GM23338 (cell line): ENCODE results near the gene FNDC10. TPM values are rescaled to one million over a fixed set of nuclear protein-coding genes. Genes with fewer than 3 reads are reported as not detected.

ENCODE experiments used
- ATAC-seq: fragments of 200-7000 bp; cut with Tn5 transposase; 3 replicates; pipeline ENCODE4 v1.9.1; 2020
- DNase-seq: peaks from one replicate; pipeline ENCODE4 v3.0.0-alpha.2; 2015; ENCODE audit warnings: low spot score
- H2AFZ ChIP-seq: fragments of 200-600 bp; sonication (generic); 2 replicates; pipeline ENCODE4 v1.8.0; 2016; ENCODE audit warnings: antibody characterized with exemption, mild to moderate bottlenecking, moderate library complexity
- H3F3A ChIP-seq: fragments of 200-600 bp; sonication (generic); replicated peaks from 2 replicates; pipeline ENCODE4 v1.8.0; 2017; ENCODE audit warnings: antibody characterized with exemption, mixed run types, low read depth
- H3K27ac ChIP-seq: fragments of 200-600 bp; sonication (generic); 2 replicates; pipeline ENCODE4 v1.6.1; 2016; ENCODE audit warnings: low read depth
- H3K27me3 ChIP-seq: fragments of 200-600 bp; sonication (generic); 2 replicates; pipeline ENCODE4 v1.8.0; 2016; ENCODE audit warnings: mild to moderate bottlenecking, mixed run types, moderate library complexity; ENCODE audit not compliant: insufficient read depth
- H3K36me3 ChIP-seq: fragments of 200-600 bp; sonication (generic); 2 replicates; pipeline ENCODE4 v1.8.0; 2016; ENCODE audit warnings: mild to moderate bottlenecking; ENCODE audit not compliant: insufficient read depth
- H3K4me1 ChIP-seq: fragments of 200-600 bp; sonication (generic); 2 replicates; pipeline ENCODE4 v1.8.0; 2016; ENCODE audit warnings: mild to moderate bottlenecking, moderate library complexity; ENCODE audit not compliant: insufficient read depth
- H3K4me2 ChIP-seq: fragments of 200-600 bp; sonication (generic); 2 replicates; pipeline ENCODE4 v1.7.1; 2017; ENCODE audit warnings: mixed run types
- H3K4me3 ChIP-seq: fragments of 200-600 bp; sonication (generic); 2 replicates; pipeline ENCODE4 v1.6.1; 2016; ENCODE audit warnings: mixed run types
- H3K79me2 ChIP-seq: fragments of 200-600 bp; sonication (generic); replicated peaks from 2 replicates; pipeline ENCODE4 v1.8.0; 2017; ENCODE audit warnings: mild to moderate bottlenecking; ENCODE audit not compliant: insufficient read depth
- H3K9me2 ChIP-seq: fragments of 200-600 bp; sonication (generic); 2 replicates; pipeline ENCODE4 v1.8.0; 2017; ENCODE audit not compliant: insufficient read depth
- H4K20me1 ChIP-seq: fragments of 200-600 bp; sonication (generic); replicated peaks from 2 replicates; pipeline ENCODE4 v1.8.0; 2017; ENCODE audit warnings: mild to moderate bottlenecking; ENCODE audit not compliant: insufficient read depth
- H3K27ac Mint-ChIP-seq: 2 replicates; pipeline ENCODE4 v1.8.0; 2020; ENCODE audit warnings: inconsistent platforms, mild to moderate bottlenecking, moderate library complexity, mixed read lengths
- H3K27me3 Mint-ChIP-seq: 3 replicates; pipeline ENCODE4 v1.8.0; 2022; ENCODE audit warnings: low read depth, mild to moderate bottlenecking, moderate library complexity, mixed read lengths, inconsistent platforms; ENCODE audit not compliant: insufficient read depth, poor library complexity
- H3K36me3 Mint-ChIP-seq: 3 replicates; pipeline ENCODE4 v1.8.0; 2021; ENCODE audit warnings: low read depth, mild to moderate bottlenecking, inconsistent platforms, moderate library complexity, mixed read lengths
- H3K4me1 Mint-ChIP-seq: 3 replicates; pipeline ENCODE4 v1.8.0; 2020; ENCODE audit warnings: mild to moderate bottlenecking, inconsistent platforms, mixed read lengths
- H3K4me3 Mint-ChIP-seq: 3 replicates; pipeline ENCODE4 v1.8.0; 2021; ENCODE audit warnings: moderate library complexity, mild to moderate bottlenecking, inconsistent platforms, mixed read lengths
- H3K9me3 Mint-ChIP-seq: 3 replicates; pipeline ENCODE4 v1.8.0; 2020; ENCODE audit warnings: moderate library complexity, mild to moderate bottlenecking, inconsistent platforms, mixed read lengths
- CREB1 ChIP-seq: fragments of 250-450 bp; sonication (Bioruptor Pico); IDR thresholded peaks from 2 replicates; pipeline ENCODE4 v1.5.0; 2020; ENCODE audit warnings: low read depth, mild to moderate bottlenecking, moderate library complexity
- CTCF ChIP-seq, 2 experiments: fragments of 200-600 bp in 1 of 2; sonication (generic) in 1 of 2; conservative IDR thresholded peaks; 2 replicates each; pipeline versions ENCODE4 v1.5.1 to v1.6.1; 2016 to 2017; ENCODE audit warnings: antibody characterized with exemption in 2 of 2, low read depth in 2 of 2, mild to moderate bottlenecking in 2 of 2, moderate library complexity in 1 of 2
- EZH2 ChIP-seq: fragments of 200-600 bp; sonication (generic); IDR thresholded peaks from one replicate; pipeline ENCODE4 v1.8.0; 2017; ENCODE audit warnings: antibody characterized with exemption, mild to moderate bottlenecking, low read depth; ENCODE audit not compliant: unreplicated experiment
- EZH2phosphoT487 ChIP-seq: fragments of 200-600 bp; sonication (generic); IDR thresholded peaks from one replicate; pipeline ENCODE4 v1.8.1; 2018; ENCODE audit warnings: antibody characterized with exemption; ENCODE audit not compliant: unreplicated experiment
- JUNB ChIP-seq: IDR thresholded peaks from one replicate; pipeline ENCODE4 v1.6.1; 2016; ENCODE audit warnings: antibody characterized with exemption; ENCODE audit not compliant: unreplicated experiment
- NANOG ChIP-seq: IDR thresholded peaks from 2 replicates; pipeline ENCODE4 v1.6.1; 2016; ENCODE audit warnings: antibody characterized with exemption, borderline replicate concordance
- POLR2AphosphoS5 ChIP-seq: IDR thresholded peaks from 2 replicates; pipeline ENCODE4 v1.6.1; 2016; ENCODE audit warnings: antibody characterized with exemption, low read depth
- REST ChIP-seq: IDR thresholded peaks from one replicate; pipeline ENCODE4 v1.6.1; 2018; ENCODE audit warnings: antibody characterized with exemption; ENCODE audit not compliant: unreplicated experiment
- STAT1 ChIP-seq: IDR thresholded peaks from one replicate; pipeline ENCODE4 v1.6.1; 2016; ENCODE audit warnings: antibody characterized with exemption; ENCODE audit not compliant: unreplicated experiment
- ZNF462 ChIP-seq: fragments of 250-450 bp; sonication (Bioruptor Pico); IDR thresholded peaks from 2 replicates; pipeline ENCODE4 v1.5.0; 2020; ENCODE audit warnings: mild to moderate bottlenecking, moderate library complexity
- polyA plus RNA-seq: library from polyadenylated mRNA; unstranded; fragments of >200 nt; fragmentation: Nextera tagmentation; extraction: Ambion mirVana; gene quantifications from 2 replicates; pipeline ENCODE4 v1.2.1, GENCODE V29; 2016
- total RNA-seq: library from RNA; depleted of rRNA; stranded (reverse); fragments of >200 nt; shearing (Covaris generic); gene quantifications from 2 replicates; pipeline ENCODE4 v1.2.3, GENCODE V29; 2014

Gene FNDC10
- total and polyA plus RNA-seq, 2 experiments from 2014 or later = 7.7 to 15.1 TPM

GRCh38 chr1:1606232-1606631 lies 6.3 kb upstream of the FNDC10 start (continued):
- TF ChIP-seq ZNF462 (CRISPR knock-in tag) = no peak

GRCh38 chr1:1605724-1606123 lies 5.8 kb upstream of the FNDC10 start:
- Histone ChIP-seq H3K36me3 (no peaks in the 10 kb centered on the region), H3K27me3 (peaks cover 12% of the 10 kb centered on the region), H3K4me1 (no peaks in the 10 kb centered on the region; the same call in 1 of the 2 replicates), H3K79me2 (no peaks in the 10 kb centered on the region), H4K20me1 (no peaks in the 10 kb centered on the region), H3K27ac (no peak overlapping the region), H3K9me2 (no peaks in the 10 kb centered on the region), H3F3A (0 out of 2 replicates have a peak, but pooled peaks cover 7% of the 10 kb centered on the region), H3K4me3 (no peak overlapping the region), H3K4me2 (no peak overlapping the region), H2AFZ (no peak overlapping the region)
- no peak overlapping the region for H3K4me3 Mint-ChIP-seq
- H3K36me3 Mint-ChIP-seq = no peaks in the 10 kb centered on the region
- ATAC-seq = no peak
- H3K4me1 Mint-ChIP-seq = peaks cover 6% of the 10 kb centered on the region
- H3K27me3 Mint-ChIP-seq = peaks cover 26% of the 10 kb centered on the region
- TF ChIP-seq CTCF (conservative IDR thresholded peaks at IDR 0.05; ENCODE audit: low read depth in 2 of 2) (no peak), CREB1 (CRISPR knock-in tag) (no peak), JUNB (no peak), REST (no peak), EZH2 (no peak), NANOG (no peak), POLR2AphosphoS5 (no peak), STAT1 (no peak), EZH2phosphoT487 (no peak)
- no peaks in the 10 kb centered on the region for H3K9me3 Mint-ChIP-seq
- no peak overlapping the region for H3K27ac Mint-ChIP-seq
- no peak for DNase-seq
